NCI-H2227 (cell line): ENCODE measurements around the gene ZIC4.

Source experiments
- DNase-seq: peaks from one replicate; lab custom pipeline; 2025; ENCODE audit not compliant: unreplicated experiment; lab: John Stamatoyannopoulos, UW

Gene ZIC4

DNA sequence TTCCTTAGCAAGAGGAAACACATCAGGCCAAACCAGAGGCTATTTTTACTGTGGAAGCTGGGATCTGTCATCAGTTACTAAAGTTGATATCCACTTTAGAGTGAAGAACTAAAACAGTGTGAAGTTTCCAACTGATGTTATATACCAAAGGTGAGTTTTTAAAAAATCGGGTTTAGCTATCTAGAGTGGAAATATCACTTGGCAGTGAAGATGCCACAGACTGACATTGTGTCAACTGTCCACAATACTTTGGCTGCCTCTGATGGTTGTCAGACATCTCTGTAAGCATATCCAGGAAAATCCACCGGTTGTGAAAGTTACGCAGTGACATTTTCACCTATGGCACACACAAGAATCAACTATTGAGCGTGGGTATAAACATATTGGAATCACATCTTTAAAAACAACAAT, 12.0 kb upstream of the ZIC4 start:
- no peak for DNase-seq

DNA sequence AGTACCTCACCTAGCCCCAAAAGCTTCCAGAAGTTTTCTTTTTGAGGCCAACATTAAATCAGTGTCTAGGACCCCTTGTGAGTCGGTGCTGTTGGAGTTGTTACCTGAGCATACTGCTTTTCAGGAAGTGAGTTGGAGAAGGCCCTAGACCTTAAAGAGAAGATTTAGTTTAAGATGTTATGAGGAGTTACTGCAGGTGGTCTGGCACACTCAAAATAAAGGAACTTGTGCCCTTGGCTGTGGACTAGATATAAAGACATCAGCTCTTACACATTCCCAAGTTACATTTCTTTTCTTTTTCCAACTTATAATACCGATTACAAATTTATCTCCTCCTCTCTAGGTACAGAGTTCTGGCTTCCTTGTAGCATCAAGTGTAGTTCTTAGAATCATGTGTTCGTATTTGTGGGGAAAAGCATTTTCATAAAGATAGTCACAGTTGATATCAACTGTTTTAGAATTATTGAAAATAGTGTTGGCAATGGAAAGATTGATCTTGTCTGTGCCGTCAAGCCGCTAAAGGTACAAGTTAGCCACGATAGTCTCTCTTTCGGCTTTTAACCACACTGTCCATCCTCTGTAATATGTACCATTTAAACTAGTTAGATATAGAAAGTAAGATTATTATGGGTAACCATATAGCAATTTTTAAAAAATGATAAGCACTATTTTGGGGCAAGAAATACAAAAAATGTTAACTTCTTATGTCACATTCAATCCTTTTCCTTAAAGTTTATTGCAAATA, 11.4 kb upstream of the ZIC4 start:
- DNase-seq = no peak

DNA sequence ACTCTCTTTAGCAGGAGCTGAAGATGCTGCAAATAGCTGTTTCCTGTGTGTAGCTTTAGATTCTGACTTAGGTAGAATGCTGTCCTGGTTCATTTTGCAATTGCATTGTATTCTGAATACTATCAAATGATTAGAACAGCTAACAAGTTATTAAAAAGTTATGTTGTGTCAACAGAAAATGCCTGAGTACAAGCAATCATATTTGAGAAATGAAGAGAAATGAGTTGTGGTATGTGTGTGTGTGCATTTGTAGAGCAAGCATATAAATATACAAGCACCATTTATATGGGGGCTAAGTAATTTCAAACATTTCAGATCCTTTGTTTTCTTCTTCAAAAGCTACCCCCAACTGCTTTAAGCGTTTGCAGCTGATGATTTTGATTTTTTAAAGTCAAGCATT, 10.6 kb upstream of the ZIC4 start:
- no peak for DNase-seq

DNA sequence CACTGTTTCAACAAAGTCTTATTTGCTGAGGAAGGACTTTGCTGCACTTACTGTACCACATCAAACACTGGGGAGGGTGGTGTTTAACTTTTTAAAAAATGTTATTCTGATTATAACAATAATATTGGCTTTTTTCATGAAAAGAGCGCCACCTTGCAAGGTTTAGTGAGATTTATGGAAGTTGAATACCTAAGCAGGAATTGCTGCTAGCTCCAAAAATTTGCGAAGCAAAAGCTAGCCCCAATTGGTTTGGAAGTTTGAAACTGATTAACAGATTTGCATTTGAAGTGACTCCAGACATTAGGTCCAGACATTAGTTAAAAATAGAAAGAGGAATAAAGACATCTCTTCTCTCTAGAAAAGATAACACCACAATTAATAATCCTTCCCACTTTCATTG, 9.5 kb upstream of the ZIC4 start:
- DNase-seq = no peak

DNA sequence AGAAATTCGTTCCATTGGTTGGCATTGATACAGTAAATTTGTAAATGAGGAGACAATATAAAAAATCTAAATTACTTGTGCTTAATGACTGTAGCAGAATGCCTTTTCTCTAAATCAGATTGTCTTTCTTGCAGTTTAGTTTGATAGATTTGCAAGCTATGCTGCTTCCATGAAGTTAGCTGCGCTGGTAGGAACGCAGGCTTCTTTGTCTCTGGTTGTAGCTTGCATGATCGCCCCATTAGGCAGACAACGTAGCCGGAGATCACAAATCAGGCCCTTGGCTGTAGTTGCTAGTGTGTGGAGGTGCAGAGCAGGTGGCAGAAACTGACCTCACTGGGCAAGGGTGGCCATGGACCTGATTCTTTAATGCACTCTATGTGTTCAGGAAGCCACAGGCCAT, 8.9 kb upstream of the ZIC4 start:
- DNase-seq = no peak

DNA sequence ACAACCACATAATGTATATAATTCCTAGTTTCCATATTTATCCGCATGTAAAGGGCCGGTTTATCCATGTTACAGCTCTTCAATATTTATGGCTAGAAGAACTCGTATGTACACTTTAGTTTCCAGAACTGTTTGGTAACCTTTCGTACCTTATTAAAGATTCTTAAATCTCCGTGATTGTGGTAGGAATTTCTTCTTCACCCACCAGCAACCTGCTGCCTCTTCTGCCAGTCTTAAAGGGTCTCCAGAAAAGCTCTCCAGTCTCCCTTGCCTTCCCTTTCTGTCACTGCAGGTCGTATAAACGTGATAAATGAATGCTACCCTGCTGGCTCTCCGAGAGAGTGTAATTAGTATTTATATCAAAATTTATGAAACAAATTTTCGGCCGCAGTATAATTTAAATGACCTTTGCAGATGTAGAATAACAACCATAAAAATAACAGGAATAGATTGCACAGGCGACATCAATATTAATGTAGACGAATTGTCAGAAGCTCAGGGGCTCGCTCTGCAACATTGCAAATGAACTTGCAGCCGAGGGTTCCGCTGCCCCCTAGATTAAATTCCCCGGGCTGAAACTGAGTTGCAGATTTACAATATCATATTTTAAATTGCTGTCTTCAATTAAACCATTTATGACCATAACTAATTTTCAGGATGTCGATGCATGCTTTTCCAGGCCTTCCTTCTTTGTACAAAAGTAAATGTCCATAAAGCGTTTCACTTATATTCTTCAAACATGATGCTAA, 8.2 kb upstream of the ZIC4 start:
- DNase-seq = no peak

DNA sequence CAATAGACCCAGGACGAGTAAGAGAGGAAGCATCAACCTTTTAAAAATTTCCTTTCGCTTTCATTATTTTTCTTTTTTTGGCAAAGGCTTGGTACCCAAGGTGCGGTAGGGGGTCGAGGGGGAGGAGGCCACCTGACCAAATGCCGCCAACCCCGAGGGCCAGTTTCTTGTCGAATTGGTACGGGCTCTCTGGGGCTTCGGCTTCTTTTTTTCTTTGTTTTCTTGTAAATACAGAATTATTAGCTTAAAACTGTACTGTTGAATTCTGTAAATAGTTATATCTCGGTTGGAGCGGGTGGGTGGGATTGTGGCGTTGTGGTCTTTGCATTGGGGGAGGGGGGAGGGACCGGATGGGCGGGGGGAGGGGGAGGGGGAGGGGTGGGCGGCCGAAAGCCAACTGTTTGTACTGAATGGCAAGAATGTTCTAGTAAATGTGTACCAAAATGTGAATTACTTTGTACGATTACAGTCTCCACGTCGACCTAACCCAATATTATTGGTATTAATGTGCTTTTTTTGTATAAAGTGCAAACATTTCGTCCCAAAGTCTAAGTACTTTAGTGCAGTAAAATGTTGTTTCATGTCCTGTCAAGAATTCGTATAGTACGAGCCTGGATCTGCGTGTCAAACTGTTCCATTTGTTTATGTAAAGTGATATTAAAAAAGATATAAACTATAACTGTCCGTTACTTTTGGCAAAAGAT, 7.5 kb upstream of the ZIC4 start:
- no peak for DNase-seq

DNA sequence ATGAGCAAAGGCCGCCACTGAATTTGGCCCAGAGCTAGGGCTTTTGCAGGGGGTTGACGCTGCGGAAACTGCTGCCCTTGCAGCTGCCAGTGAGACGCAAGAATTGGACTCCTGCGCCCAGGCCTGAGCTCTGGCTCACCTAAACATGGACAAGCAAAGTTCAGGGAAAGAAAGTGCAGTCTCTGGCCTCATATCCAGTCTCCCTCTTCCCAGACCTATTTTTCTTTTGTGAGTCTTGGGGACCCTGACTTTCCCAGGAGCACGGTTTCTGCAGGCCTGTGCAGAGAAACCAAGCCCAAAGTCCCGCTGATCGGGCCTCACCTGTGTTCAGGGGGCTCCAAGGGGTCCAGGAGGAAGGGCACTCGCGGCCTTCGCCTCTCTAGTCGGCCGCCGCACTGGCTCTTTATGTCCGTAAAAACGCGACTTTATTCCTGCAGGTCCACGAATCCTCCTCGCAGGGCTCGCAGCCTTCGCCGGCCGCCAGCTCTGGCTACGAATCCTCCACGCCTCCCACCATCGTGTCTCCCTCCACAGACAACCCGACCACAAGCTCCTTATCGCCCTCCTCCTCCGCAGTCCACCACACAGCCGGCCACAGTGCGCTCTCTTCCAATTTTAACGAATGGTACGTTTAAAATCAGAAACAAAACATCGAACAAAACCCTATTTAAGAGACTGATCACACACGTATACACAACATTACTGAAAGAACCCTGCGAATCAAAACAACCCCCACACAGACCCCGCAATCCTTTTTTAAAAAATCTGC, 6.8 kb upstream of the ZIC4 start:
- no peak for DNase-seq

DNA sequence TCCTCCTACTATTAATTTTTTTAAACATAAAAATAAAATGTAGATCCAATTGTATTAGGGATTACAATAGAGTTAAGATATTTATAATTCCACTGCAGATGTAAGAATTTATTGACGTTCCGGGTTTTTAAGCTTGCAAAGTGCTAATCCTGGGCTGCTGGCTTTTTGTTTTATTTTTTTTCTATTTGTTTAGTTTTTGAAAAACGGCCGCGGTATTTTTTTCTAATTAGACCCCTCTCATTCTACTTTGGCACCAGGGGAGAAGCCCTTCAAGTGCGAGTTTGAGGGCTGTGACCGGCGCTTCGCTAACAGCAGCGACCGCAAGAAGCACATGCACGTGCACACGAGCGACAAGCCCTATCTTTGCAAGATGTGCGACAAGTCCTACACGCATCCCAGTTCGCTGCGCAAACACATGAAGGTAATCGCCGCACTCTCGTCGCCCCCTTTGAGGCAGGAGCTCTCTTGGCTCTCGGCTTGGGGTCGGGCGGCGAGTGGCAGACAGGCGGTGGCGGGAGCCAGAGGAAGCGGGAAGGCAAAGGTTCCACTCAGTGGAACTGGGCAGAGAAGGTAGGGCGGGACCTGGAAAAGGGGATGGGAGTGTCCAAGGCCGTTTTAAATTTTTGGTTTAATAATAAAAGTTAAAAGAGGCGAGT, 6.0 kb upstream of the ZIC4 start:
- DNase-seq = no peak

DNA sequence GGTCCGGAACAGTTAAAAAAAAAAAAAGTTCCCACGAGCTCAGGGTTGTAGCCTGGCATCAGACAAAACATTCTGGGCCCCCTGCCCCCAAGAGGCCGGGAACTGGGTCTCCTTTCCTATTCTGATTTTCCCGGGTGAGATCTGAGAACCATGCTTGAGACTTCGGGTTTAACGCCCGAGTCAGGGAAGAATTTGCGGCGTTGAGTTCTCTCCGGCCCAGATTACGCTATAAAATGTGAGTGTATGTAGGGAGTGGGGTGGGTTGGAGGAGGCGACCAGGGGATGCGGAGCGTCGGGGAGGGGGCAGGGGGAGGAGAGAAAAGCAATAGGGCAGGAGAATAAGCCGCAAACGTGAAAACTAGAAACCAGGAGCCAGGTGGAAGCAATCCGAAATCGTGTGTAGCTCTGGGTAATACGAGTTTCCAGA, 5.5 kb upstream of the ZIC4 start:
- DNase-seq = no peak

DNA sequence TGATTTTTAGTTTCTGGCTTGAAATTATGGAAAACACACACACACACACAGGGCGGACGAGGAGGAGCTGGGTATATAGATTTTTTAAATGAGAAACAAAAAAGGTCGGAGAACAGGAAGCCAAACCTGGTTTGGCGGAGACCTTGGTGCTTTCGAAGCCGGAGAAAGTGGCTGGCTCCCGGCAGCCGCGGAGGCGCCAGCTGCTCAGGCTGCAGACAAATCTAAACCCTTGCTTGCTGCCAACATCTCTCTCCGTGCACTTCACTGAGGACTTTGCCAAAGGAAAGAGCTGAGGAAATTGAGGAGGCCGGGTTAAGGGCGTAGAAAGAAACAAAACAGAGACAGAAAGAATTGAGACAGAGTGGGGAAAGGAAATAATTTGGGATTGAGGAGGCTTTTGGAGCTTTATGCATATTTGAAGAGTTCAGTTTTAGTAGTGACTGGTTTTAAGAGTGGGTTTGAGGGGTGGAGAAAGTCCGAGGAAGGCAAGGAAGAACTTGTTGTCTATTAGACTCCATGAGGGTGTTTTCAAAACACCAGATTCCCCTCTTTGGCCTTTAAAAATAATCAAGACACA, 5.0 kb upstream of the ZIC4 start:
- DNase-seq = no peak

DNA sequence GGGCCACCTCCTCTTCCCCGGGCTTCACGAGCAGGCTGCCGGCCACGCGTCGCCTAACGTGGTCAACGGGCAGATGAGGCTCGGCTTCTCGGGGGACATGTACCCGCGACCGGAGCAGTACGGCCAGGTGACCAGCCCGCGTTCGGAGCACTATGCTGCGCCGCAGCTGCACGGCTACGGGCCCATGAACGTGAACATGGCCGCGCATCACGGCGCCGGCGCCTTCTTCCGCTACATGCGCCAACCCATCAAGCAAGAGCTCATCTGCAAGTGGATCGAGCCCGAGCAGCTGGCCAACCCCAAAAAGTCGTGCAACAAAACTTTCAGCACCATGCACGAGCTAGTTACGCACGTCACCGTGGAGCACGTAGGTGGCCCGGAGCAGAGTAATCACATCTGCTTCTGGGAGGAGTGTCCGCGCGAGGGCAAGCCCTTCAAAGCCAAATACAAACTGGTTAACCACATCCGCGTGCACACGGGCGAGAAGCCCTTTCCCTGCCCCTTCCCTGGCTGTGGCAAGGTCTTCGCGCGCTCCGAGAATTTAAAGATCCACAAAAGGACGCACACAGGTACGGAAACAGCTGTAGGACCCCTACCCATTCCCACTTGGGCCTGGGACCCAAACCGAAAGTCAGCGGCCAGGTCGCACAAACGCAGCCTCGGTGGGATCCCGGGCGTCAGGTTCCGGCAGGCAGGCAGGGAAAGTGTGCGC, 4.3 kb upstream of the ZIC4 start:
- DNase-seq = no peak

DNA sequence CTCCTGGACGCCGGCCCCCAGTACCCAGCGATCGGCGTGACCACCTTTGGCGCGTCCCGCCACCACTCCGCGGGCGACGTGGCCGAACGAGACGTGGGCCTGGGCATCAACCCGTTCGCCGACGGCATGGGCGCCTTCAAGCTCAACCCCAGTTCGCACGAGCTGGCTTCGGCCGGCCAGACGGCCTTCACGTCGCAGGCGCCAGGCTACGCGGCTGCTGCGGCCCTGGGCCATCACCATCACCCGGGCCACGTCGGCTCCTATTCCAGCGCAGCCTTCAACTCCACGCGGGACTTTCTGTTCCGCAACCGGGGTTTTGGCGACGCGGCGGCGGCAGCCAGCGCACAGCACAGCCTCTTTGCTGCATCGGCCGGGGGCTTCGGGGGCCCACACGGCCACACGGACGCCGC, 3.8 kb upstream of the ZIC4 start:
- no peak for DNase-seq

DNA sequence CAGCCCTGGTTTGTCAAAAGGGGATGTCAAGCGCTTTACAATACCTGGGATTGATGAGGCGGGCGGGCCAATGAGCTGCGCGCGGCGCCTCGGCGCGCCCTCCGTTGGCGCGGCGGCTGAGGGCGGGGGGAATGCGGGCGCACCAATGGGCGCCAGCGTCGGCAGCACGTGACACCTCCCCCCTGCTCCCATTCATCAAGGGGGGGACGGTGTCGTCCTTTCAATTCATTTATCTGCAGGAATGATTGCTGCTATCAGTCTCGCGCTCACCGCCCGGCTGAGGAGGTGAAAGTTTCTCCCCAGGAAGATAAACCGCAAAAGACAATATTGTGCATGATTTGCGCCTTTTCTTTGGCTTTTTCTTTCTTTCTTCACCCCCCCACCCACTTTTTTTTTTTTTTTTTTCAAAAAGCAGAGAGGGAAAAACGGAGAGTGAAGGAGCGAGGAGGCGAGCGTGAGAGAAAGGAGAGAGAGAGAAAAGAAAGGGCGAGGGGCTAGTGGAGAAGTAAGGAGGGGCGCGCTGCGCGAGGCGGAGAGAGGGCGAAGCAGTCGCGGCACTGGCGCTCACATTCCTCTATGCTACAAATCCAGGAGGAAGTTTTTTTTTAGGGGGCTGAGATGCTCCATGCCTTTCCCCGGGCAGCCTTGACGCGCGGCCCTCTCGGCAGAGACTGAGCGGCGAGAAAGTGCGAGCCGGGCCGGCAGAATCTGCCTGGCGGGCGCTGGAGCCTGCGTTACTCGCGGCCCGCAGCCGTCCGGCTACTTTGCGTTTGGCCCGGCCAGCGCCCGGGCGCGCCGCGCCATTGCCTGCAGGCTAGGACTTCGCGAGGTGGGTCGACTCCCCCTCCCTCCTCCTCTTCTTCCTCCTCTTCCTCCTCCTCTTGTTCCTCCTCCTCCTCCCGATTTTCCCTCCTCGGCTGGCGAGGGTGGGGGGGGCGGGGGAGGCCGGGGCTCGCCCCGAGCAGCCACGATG, 3.1 kb upstream of the ZIC4 start, which contains the start of gene ZIC1:
Gene ZIC1 (plus strand): TSS at position 223 of the 973 bp plus-strand sequence. CDS start 748 bp downstream, at position 971.
- DNase-seq = no peak

DNA sequence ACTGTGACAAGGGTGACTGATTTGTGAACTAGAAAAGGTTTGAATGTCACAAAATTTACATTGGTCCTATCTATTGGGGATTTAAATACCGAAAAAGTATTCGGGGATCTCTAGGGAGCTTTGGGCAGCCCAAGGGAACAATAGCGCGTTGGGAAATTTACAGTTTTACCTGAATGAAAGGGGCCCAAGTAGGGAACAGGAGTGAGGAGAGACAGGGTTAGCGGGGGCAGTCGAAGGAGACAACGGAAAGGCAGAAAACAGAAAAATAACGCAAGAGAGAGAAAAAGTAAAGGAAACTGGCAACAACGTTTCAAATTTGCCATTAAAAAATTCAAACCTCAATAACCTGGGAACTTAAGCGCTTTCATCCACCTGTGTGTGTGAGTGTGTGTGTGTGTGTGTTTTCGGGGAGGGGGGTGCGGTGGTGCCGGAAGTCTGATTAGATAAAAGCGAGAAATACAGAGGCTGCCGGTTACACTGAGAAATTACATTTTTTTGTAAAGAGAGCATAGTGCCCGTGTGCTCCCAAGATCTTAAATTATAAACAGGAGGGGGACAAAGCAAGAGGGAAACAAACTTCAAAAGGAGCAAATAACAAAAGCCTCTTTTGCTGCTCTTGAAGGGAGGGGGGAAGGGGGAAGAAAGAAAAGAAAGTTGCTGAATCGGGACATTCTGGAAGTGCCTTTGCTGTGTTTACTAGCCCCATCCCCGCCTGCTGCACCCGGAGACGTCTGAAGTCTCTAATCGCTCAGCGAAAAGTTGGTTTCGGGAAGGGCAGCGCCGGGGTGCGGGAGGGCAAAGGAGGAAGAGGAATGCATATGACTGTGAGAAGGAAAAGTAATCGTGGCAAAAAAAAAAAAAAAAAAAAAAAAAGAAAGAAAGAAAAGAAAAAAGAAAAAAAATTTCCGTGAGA, 2.1 kb upstream of the ZIC4 start:
- no peak for DNase-seq

DNA sequence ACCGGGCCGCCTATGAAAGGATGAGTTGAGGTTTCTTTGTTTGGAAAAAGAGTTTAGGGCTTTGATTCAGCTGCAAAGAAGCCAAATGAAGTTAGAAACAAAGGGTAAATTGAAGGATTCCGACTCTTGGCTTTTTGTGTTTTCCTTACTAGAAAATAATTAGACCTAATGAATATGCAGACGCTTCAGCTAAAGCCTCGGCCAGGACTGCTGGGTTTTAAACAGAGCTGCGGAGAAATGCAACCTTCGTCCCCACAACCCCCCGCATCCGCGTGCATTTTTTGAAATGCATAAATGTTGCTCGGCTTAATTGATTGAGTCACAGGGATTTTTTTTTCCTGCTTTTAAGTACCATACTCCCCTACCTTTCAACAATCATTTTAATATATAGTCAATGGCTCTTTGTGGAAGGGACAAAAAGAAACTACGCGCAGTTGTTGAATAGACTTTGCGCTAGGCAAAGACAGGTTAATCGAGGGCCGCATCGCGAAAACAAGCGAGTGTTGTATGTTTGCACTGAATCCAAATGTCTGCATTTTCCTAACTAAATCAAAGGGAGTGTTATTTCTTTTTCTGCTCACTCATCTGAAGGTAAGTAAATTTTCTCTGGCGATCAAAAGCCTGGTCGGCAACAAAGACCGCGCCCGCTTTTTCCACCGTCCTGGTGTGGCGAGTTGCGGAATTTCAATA, 1.3 kb upstream of the ZIC4 start:
- DNase-seq = no peak

DNA sequence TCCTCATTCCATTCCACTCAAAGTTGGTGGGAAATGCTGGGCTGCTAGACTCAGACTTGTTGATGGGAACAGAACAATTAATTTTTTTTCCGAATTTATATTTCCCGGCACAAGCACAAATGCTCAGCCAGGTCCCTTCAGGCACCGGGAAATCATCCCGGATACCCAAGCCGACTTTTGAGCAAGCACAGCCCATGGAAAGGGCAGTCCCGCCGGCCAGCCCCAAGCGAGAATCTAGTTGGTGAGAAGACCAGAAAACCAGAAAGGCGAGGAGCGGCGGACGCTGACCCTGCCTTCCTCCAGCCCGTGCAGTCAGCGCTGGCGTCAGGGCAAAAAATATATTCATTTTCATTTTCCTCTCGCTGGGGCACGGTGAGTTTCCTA, 763 bp upstream of the ZIC4 start:
- no peak for DNase-seq
